Stimulated activated CD8-positive, alpha-beta memory T cell treated with anti-CD3 and anti-CD28 coated beads, Interleukin-7, amount 100 ng/mL, for 48 hours (primary cell): ENCODE measurements around the gene DLX5.
"Not testable (repeated sequence)": the region's sequence is repeated elsewhere in the genome, so short reads cannot be mapped to it uniquely, and the experiment has no call there.

Experiments used
- DNase-seq, 2 donors: peaks; one replicate each; pipeline ENCODE4 v3.0.0-alpha.2; 2020; ENCODE audit warnings: low read depth in 1 of 2; ENCODE audit errors: extremely low read depth in 1 of 2

Gene DLX5

DNA sequence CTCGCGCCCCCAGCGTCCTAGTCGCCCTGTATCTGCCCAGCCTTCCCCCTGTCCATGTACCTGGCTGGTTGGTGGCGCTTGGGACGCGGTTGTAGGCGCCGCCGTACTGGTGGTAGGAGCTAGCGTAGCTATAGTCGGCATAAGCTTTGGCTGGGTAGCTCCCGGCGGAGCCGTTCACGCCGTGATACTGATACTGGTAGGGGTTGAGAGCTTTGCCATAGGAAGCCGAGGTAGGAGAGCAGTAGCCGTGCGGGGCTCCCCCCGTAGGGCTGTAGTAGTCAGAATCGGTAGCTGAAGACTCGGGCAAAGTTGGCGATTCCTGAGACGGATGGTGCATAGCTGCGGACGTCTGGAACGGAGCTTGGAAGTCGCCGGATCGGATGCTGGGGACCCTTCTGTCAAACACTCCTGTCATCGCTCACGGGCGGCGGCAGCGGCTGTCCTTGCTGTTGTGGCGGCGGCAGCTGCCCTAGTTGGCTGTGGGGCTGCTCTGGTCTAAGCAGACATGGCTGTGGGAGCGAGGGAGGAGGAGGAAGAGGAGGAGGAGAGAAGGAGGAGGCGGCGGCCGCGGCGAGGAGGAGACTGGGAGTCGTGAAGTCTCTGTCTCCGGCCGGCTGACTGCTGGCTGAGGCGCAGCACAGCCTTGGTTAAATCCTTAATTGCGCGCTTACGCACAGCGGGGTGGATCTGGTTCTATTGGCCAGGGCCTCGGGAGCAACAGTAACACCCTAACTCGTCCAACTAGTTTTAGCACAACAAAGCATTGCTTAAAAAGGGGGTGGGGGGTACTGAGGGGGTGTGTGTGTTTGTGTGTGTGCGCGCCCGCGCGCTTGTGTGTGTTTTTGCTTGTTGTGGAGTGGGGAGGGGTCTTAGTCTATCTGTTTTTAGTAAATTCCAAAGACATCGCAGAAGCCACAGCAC is at the start of gene DLX5:
Gene DLX5 (minus strand): TSS at position 623 of the 921 bp plus-strand sequence. CDS start 208 bp downstream, at position 415.
- no peak for DNase-seq

GRCh38 chr7:97072025-97072424 is 47.4 kb upstream of the DLX5 start:
- DNase-seq = not testable (repeated sequence)

DNA sequence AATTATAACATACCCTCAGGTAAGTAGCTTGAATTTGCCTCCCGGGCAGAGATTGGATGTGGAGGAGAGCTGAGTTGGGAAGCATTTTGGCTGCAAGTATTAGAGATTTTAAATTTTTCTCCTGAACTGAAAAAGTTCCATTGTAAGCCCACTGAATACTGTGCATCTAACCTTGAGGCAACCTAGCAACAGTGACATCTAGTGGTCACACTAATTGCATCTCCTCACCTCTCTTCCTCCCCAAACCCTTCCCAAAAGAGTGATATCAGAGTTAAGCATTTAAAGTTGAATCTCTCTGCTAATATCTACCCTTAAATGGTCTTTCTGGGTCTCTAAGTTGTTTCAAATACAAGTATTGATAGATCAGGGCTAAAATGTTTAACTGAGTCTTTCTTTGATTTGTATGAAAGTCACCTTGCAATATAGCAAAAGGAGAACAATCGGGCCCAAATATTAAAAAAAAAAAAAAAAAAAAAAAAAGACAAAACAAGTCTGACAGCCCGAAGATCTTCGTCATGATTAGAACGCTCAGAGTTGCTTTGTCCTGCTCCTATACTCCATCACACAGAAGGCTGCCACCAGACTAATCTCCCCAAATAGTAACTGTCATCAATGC is 40.4 kb upstream of the DLX5 start:
- DNase-seq = no peak

DNA sequence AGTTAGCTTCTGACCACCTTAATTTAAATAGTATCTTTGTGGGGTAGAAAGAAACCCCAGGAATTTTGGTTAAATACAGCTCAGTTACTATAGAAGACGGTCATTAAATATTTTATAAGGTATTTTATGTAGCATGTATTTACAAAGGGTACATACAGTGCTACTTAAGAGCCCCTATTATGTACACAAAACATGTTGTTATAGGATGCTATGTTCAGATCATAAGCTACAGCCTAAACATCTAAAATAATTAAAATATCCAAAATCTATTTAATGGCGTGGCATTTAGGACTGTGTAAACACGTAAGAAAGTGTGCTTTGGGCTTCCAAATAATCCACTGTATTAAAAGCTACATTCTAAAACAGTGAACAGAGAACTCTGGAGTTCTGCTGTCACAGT is 39.4 kb upstream of the DLX5 start:
- no peak for DNase-seq

DNA sequence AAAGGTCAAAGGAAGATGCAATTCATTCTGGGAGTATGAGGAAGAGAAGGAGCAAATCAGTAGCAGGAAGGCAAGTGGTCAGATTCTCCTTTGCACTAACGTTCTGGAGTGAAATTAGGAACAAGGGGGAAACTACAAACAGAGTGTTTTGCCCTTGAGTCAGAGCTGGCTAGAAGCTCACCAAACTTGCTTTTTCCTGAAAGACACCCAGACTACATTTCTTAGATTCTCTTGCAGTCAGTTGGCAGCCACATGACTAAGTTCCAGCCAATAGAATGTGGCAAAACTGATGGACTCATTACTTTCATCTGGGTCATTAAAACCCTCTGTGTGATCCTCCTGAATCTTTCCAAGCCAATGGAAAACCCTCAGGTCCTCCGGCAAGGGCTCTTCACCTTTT is 18.6 kb upstream of the DLX5 start:
- no peak for DNase-seq

GRCh38 chr7:97039374-97040065 is 14.9 kb upstream of the DLX5 start:
- no peak for DNase-seq

DNA sequence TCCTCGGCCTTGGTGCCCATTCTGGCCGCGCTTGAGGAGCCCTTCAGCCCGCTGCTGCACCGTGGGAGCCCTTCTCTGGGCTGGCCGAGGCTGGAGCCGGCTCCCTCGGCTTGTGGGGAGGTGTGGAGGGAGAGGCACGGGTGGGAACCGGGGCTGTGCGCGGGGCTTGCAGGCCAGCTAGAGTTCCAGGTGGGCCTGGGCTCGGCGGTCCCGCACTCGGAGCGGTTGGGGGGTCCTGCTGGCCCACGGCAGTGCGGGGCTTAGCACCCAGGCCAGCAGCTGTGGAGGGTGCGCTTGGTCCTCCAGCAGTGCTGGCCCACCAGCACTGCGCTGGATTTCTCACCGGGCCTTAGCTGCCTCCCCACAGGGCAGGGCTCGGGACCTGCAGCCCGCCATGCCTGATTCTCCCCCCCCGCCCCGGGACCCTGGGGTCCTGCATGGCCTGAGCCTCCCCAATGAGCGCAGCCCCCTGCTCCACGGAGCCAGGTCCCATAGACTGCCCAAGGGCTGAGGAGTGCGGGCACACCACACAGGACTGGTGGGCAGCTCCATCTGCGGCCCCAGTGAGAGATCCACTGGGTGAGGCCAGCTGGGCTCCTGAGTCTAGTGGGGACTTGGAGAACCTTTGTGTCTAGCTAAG is 9.7 kb upstream of the DLX5 start:
- not testable (repeated sequence) for DNase-seq

- DNase-seq = peak in 1 of 2 donors; percentile 44
Measured at GRCh38 chr7:97027427-97028234, 3.0 kb upstream of the DLX5 start.

DNA sequence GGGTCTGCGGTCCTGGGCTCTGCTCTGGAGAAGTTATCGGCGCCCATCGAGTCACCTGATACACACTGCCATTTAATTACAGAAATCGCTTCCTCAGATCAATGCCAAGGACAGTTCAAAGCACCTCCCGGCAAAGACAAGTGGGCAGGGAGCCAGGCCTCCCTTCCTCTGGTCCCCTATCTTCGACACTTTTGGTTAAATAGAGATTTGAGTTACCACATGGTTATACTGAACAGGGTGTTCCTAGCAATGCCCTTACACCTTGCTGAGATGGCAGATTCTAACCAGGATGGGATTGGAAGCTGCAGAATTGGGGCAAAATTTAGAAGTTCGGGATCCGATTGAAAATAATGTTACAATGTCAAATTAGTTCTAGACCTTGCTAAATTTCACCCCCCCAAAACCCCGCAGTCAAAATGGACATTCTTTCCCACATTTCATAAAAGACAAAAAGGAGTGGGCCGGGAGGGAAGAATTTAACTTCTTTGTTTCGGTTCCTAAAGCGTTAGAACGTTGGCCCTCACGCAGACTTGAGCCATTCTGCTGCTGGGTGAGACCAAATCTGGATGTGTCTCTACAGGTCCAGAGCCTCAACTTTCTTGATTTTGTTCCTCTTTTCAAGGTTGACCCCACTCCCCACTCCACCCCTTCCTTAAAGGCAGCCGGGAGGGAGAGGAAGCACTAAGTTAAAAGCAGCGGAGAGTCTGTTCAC is 2.2 kb upstream of the DLX5 start:
- DNase-seq = no peak

DNA sequence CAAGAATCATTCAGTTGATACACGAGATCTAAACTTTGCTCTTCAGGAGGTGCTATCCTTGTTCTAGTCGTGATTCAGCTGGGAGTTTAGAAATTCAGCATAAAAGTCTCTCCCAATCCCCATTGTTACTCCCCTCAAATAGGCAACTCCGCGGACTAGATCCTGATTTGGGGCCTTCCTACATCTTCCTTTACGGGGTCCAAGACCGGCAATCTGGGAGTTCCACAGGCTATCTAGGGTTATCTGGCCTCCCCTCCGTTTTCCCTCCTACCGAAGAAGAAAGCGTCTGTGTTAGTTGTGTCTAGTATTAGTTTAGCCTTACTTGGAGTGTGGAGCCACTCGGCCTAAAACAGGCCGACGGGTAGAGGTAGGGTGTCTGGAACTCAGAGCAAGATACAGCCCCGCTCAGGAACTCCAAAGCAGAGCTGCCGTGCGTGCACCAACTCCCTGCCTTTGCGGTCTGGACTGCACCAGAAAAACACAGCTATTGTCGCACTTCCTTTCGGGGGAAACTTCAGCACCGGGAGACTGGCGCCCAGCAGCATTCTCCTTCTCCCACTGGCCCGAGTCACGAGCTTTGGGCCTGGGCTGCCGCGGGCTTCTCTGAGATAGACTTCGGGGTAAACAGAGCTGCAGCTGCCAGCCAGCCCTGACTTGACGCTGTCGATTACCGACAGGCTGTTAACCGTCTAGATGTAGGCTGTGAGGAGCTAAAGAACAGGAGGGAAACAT is 1.5 kb upstream of the DLX5 start:
- no peak for DNase-seq

- no peak for DNase-seq
Measured at GRCh38 chr7:97025130-97025499, 484 bp upstream of the DLX5 start.

DNA sequence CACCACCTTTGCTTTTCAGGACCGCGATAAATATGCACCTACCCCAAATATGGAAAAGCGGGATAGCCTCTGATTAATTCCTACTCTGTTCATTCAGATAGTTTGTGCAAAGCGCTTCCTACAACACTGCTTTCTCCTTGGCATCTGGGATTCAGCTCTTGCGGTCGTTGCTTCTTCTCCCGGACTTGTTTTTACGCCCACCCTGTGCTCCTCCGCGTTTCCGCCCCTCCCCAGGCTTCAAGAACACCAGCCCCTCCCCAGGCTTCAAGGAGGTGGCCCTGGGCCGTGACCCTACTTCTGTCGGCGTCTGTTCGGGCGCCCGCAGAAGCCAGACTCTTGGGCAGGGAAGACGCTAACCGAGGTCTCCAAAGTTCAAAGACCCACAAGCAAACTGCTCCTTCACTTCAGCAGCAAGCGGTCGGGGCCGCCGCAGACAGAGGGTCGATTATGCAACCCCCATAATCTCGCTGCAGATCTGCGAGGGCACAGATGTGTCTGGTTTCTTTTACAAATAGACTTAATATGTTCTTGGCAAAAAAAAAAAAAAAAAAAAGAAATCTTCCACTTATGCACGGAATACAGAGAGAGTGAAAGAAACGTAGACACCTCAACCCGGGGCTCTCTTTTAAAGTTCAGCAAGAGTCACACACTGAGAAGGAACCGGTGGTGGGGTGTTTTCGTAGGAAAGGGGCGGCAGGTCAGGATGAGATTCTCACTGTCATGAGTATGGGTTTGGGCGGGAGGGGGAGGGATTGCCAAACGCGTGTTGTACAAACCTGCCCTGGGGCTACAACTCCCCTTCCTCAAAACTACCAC is 1.9 kb downstream of the DLX5 start:
- DNase-seq = no peak

GRCh38 chr7:97021747-97022490 is 2.7 kb downstream of the DLX5 start:
- DNase-seq = no peak

- no peak for DNase-seq
Measured at GRCh38 chr7:97020996-97021746, 3.5 kb downstream of the DLX5 start.

DNA sequence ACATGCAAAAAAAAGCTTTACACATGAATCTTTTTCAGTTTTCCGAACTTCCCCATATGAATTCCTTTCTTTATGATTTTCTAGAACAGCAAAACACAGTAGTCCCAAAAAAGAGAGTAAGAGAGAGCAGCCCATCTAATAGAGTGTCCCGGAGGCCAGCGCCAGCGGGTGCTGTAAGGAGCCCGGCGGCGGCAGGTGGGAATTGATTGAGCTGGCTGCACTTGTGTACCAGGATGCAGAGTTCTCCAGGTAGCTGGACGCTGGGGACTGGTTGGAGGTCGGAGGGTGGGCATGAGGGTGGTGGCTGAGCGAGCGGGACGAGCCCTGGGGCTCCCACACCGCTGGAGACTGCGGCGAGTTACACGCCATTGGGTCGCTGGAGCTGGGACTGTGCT is 4.0 kb downstream of the DLX5 start:
- no peak for DNase-seq

GRCh38 chr7:97019710-97020225 is 4.9 kb downstream of the DLX5 start:
- no peak for DNase-seq
